ENCODE data around the gene HSP90B1.

The HSP90B1 gene

DNA sequence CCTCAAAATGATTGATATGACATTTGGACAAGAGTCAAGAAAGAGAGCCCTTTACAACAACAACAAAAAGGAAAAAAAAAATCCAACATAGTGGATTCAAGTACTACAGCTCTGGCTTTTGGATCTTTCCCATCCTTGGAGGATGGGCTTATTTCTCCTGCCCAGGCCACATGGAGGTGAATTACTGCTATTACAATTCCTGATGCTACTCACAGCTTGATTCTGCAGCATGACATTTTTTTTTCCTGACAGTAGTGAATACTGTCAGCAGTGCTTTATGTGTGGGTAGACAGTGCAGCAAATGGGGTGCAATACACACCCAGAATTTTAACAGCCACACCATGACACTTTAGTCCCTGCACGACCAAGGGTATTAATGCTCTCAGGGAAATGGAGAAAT lies 42.5 kb upstream of the HSP90B1 start:
- TF ChIP-seq, protein P1, sequence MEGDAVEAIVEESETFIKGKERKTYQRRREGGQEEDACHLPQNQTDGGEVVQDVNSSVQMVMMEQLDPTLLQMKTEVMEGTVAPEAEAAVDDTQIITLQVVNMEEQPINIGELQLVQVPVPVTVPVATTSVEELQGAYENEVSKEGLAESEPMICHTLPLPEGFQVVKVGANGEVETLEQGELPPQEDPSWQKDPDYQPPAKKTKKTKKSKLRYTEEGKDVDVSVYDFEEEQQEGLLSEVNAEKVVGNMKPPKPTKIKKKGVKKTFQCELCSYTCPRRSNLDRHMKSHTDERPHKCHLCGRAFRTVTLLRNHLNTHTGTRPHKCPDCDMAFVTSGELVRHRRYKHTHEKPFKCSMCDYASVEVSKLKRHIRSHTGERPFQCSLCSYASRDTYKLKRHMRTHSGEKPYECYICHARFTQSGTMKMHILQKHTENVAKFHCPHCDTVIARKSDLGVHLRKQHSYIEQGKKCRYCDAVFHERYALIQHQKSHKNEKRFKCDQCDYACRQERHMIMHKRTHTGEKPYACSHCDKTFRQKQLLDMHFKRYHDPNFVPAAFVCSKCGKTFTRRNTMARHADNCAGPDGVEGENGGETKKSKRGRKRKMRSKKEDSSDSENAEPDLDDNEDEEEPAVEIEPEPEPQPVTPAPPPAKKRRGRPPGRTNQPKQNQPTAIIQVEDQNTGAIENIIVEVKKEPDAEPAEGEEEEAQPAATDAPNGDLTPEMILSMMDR (IDR thresholded peaks at IDR 0.05), result no peak
- DNase-seq (ENCODE audit: low spot score), result no peak

DNA sequence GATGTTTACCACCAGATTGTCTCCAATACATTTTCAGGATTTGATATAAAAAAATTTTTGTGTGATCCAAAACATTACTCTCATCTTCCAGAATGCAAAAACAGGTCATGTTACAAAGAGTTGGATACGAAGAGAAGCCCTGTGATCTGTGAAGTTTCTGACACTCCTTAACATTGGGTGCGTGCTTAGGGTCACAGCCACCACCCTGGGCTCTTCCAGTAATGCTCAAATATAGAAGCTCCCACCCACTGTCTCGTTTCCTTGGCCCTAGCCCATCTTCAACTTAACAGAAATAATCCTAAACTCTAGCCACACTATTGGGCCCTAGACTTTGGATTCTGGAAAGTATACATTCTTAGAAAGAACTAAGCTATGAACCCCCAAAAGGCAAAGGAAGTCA lies 32.9 kb upstream of the HSP90B1 start:
- Histone ChIP-seq H3K4me3 (no peak overlapping the region), H3K27ac (no peak overlapping the region)
- no peak for DNase-seq (ENCODE audit: low spot score)
- TF ChIP-seq, protein P1 (IDR thresholded peaks at IDR 0.05), result no peak

More for the DNA sequence above, 42.5 kb upstream of the HSP90B1 start:
- Histone ChIP-seq H3K27ac (no peak overlapping the region), H3K4me3 (no peak overlapping the region)

DNA sequence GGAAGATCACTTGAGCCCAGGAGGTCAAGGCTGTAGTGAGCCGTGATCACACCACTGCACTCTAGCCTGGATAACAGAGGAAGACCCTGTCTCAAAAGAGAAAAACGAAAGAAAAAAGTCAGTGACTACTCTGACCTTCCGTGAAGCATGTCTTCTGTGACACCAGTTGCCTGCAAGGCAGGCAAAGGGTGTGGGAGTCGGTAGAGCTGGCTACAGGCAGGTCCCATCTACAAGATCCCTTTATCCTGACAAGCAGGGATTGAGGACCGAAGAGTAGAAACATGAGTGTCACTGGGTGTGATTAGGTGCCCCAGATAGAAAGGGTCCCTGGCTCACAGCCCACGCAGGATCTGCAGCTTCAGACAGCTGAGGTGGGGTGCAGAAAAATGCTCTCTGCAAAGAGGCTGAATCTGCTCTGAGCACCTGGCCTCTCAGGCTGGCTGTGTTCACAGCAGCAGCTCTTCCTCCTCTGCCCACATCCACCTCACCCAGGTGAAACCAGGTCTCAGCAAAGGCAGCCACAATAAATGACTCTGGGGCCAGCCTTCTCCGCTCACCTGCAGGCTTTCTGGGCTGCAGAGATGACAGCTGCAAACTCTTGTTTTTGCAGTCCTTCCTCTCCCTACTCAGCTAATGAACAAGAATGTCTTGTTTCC lies 28.6 kb upstream of the HSP90B1 start:
- TF ChIP-seq, protein P1 (IDR thresholded peaks at IDR 0.05), result no peak
- H3K27ac ChIP-seq, result no peak overlapping the region
- H3K4me3 ChIP-seq, result no peak overlapping the region
- DNase-seq (ENCODE audit: low spot score), result no peak

DNA sequence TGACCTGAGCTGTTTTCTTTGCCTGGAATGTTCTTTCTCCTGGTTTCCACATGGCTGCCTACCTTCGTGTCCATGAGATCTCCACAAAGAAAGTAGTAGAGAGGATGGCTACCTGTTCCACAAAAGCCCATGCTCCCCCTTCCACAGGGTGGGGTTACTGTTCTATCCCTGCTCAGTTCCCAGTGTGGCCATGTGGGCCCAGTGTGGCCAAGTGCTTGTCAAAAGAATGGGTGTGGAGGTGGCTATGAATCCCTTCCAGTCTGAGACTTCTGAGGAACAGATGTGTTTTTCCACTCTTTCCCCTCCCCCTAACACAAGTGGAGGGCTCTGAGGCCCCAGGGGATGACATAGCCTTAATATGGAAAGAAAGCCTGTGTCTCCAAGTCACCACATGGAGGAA lies 26.2 kb upstream of the HSP90B1 start:
- TF ChIP-seq, protein P1 (IDR thresholded peaks at IDR 0.05), result no peak
- H3K27ac ChIP-seq, result no peak overlapping the region
- no peak for DNase-seq (ENCODE audit: low spot score)
- H3K4me3 ChIP-seq, result no peak overlapping the region

DNA sequence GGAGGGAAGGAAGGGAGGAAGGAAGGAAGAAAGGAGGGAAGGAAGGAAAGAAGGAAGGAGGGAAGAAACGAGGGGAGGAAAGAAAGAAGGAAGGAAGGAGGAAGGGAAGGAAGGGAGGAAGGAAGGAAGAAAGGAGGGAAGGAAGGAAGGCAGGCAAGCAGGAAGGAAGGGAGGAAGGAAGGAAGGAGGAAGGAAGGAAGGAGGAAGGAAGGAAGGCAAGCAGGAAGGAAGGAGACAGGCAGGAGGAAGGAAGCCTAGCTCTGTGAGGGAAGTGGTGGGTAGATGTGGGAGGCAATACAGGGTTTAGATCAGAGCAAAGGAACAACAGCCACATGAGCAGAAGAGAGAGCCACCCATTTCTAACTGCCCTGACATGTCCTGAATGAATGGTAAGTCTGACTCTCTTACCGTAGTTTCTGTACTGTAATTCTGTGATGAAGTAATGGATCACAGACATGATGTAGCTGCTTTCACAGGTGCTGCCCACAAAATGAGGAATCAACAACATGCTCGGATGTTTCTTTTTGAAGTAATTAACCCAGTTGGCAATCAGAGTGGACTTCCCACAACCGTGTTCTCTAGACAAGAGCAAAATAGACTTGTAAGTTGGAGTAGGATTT lies 24.4 kb upstream of the HSP90B1 start:
- no peak for DNase-seq (ENCODE audit: low spot score)
- H3K4me3 ChIP-seq, result no peak overlapping the region
- H3K27ac ChIP-seq, result no peak overlapping the region
- TF ChIP-seq, protein P1 (IDR thresholded peaks at IDR 0.05), result no peak

DNA sequence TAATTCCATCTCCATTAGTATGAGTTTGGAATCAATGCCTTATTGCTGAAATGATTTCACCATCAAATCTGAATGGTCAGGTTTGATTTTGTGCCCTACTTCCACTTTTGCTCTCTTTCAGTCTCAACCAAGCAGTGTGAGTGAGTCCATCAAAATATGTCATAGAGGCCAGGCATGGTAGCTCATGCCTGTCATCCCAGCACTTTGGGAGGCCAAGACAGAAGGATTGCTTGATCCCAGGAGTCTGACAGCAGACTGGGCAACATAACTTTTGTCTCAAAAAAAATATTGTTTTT lies 22.0 kb upstream of the HSP90B1 start:
- TF ChIP-seq, protein P1 (IDR thresholded peaks at IDR 0.05), result no peak
- DNase-seq (ENCODE audit: low spot score), result no peak
- no peak overlapping the region for H3K27ac ChIP-seq
- no peak overlapping the region for H3K4me3 ChIP-seq

DNA sequence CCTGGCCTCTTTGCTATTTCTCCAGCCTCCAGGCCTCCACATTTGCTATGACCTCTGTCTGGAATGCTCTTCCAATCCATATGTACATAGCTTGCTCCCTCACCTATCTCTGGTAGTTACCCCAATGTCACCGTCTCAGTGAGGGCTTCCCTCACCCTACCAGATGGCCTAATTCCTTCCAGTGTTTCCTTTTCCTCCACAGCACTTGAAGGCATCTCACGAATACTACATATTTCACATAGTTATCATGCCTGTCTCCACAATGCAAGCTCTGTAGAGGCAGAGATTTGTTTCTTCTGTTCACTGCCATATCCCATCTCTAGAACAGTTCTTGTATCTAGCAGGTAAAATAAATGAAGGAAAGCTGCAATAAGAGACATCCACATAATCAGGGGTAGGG lies 21.3 kb upstream of the HSP90B1 start:
- no peak for DNase-seq (ENCODE audit: low spot score)
- TF ChIP-seq, protein P1 (IDR thresholded peaks at IDR 0.05), result no peak
- peak overlapping the region in 1 of 2 donors; percentile 42 for H3K27ac ChIP-seq
- no peak overlapping the region for H3K4me3 ChIP-seq

All from coronary artery (tissue), 2 donors.